Measurements from ENCODE around the gene SORCS1.

DNA sequence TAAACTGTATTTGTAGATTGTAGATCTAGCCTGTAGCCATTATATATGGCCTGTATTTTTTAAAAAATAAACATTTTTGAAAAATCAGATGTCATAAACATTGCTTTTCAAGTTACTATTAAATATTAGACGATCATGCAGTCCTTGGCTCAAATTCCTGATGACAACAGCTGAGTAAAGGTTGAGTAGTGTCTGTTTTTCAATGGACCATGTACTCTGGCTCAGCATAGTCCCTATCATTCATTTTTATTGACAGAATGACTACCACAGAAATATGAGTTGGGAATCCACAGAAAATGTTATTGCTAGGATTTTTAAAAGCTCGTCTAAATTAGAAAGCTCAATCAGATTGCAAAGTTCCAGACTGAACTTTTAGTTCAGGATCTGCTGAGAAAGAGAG, 145.4 kb downstream of the SORCS1 start:
- TF ChIP-seq, protein P1, sequence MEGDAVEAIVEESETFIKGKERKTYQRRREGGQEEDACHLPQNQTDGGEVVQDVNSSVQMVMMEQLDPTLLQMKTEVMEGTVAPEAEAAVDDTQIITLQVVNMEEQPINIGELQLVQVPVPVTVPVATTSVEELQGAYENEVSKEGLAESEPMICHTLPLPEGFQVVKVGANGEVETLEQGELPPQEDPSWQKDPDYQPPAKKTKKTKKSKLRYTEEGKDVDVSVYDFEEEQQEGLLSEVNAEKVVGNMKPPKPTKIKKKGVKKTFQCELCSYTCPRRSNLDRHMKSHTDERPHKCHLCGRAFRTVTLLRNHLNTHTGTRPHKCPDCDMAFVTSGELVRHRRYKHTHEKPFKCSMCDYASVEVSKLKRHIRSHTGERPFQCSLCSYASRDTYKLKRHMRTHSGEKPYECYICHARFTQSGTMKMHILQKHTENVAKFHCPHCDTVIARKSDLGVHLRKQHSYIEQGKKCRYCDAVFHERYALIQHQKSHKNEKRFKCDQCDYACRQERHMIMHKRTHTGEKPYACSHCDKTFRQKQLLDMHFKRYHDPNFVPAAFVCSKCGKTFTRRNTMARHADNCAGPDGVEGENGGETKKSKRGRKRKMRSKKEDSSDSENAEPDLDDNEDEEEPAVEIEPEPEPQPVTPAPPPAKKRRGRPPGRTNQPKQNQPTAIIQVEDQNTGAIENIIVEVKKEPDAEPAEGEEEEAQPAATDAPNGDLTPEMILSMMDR (IDR thresholded peaks at IDR 0.05): no peak
- TF ChIP-seq ZFX (IDR thresholded peaks at IDR 0.05; ENCODE audit: borderline replicate concordance): no peak
